ENCODE data around the gene MEX3A. TPM values are rescaled to one million over a fixed set of nuclear protein-coding genes. Genes with fewer than 3 reads are reported as not detected.
"Not testable (repeated sequence)": the region's sequence is repeated elsewhere in the genome, so short reads cannot be mapped to it uniquely, and the experiment has no call there.

Gene MEX3A
- total RNA-seq, 4 donors from 2014 or later, result 0.56 to 0.96 (median 0.66) TPM

GRCh38 chr1:156052862-156053767 is 29.1 kb downstream of the MEX3A start:
- DNase-seq (ENCODE audit: low spot score) (no peak), ATAC-seq (ENCODE audit: low FRiP score) (peak; percentile 20)
- TF ChIP-seq CTCF (IDR thresholded peaks at IDR 0.05), result no peak

GRCh38 chr1:156051011-156051725 is 31.1 kb downstream of the MEX3A start:
- no peak for ATAC-seq (ENCODE audit: low FRiP score)
- TF ChIP-seq CTCF (IDR thresholded peaks at IDR 0.05), result no peak
- DNase-seq (ENCODE audit: low spot score), result no peak

GRCh38 chr1:156050376-156050775 is 31.9 kb downstream of the MEX3A start:
- DNase-seq (ENCODE audit: low spot score), result no peak
- TF ChIP-seq CTCF (IDR thresholded peaks at IDR 0.05), result no peak

GRCh38 chr1:156048663-156049258 is 33.5 kb downstream of the MEX3A start:
- no peak for DNase-seq (ENCODE audit: low spot score)
- no peak for TF ChIP-seq CTCF (IDR thresholded peaks at IDR 0.05)
- no peak for ATAC-seq (ENCODE audit: low FRiP score)

More at GRCh38 chr1:156050376-156050775, 31.9 kb downstream of the MEX3A start:
- ATAC-seq (ENCODE audit: low FRiP score), result no peak

GRCh38 chr1:156045076-156045475 is 37.2 kb downstream of the MEX3A start:
- no peak for DNase-seq (ENCODE audit: low spot score)
- ATAC-seq (ENCODE audit: low FRiP score), result no peak
- TF ChIP-seq CTCF (IDR thresholded peaks at IDR 0.05), result no peak

- no peak for ATAC-seq (ENCODE audit: low FRiP score)
- no peak for TF ChIP-seq CTCF (IDR thresholded peaks at IDR 0.05)
- no peak for DNase-seq (ENCODE audit: low spot score)
These were observed 39.4 kb downstream of the MEX3A start for GRCh38 chr1:156042828-156043227.

- not testable (repeated sequence) for ATAC-seq (ENCODE audit: low FRiP score); DNase-seq (ENCODE audit: low spot score)
These were observed 47.3 kb downstream of the MEX3A start for GRCh38 chr1:156034991-156035390.
